HG03060 (cell line): Measurements from ENCODE around the gene SSH2.

Source experiments
- ATAC-seq: cut with Tn5 transposase; IDR thresholded peaks from one replicate; pipeline ENCODE4 v1.9.1; 2021; ENCODE audit warnings: low read depth, moderate number of reproducible peaks; ENCODE audit not compliant: unreplicated experiment

SSH2 gene

GRCh38 chr17:29595107-29595942, 334.7 kb downstream of the SSH2 start:
- no peak for ATAC-seq

DNA sequence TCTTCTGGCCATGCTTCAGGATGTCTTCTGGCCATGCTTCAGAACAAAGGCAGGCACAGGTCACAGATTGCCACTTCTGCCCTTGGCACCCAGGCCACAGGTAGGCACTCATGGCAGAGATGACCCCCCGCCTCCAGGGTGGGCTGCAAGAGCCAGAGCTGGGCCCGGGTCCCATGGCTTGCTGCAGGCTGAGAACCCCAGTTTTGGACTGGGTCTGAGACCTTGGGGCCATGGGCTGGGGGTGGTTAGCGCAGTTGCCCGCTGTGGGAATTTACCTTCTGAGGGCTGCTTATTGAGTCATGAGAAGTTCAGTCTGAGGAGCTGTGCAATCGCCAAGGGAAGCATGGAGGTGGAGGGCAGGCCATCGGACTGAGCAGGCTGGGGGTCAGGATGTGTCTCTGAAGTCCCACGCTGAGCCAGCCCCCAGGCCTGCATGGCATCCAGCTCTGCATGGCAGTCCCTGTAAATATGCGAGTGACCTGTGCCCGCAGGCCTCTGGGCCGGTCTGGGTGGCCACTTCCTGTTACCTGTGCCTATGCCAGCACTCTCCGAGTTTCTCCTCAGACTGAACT, 335.4 kb downstream of the SSH2 start:
- ATAC-seq = no peak

GRCh38 chr17:29593591-29594518, 336.2 kb downstream of the SSH2 start:
- no peak for ATAC-seq

DNA sequence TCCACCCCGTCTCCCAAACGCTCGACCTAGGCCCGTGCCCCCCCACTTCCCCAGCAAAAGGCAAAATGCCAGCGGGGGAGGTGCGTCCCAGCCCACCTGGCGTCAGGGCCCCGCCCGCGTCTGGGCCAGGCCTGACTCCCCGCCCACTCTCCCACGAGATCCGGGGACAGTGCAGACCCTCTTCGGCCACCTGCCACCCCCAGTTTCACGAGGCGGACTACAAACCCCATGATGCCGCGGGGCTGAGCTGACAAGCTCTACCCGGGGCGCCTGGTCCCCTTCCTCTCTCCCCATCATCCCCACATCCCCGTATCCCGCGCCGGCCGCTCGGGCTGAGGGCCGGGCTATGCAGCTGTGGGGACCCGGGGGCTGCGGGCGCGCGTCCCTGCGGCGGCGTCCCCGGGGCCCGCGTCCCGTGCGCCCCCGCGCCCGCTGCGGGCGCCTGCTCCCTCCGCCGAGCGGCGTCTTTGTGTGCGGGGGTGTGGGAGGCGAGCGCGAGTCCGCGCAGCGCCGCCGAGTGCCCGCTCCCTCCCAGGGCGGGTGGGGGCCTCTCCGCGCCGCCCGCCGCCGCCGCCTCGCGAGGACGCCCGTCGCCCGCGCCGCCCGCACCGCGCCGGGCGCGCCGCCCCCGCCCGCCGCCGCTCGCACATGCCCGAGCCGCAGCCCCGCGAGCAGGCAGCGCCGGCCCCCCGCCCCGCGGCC, 337.0 kb downstream of the SSH2 start, which contains the start of gene ANKRD13B:
TSS of gene ANKRD13B (plus strand) at position 283 of the 702 bp plus-strand sequence. CDS start 490 bp downstream, outside the sequence.
- ATAC-seq = no peak

- ATAC-seq = no peak
Observed at GRCh38 chr17:29591737-29592608, 338.1 kb downstream of the SSH2 start.

- no peak for ATAC-seq
Observed at GRCh38 chr17:29591146-29591736, 338.8 kb downstream of the SSH2 start.

DNA sequence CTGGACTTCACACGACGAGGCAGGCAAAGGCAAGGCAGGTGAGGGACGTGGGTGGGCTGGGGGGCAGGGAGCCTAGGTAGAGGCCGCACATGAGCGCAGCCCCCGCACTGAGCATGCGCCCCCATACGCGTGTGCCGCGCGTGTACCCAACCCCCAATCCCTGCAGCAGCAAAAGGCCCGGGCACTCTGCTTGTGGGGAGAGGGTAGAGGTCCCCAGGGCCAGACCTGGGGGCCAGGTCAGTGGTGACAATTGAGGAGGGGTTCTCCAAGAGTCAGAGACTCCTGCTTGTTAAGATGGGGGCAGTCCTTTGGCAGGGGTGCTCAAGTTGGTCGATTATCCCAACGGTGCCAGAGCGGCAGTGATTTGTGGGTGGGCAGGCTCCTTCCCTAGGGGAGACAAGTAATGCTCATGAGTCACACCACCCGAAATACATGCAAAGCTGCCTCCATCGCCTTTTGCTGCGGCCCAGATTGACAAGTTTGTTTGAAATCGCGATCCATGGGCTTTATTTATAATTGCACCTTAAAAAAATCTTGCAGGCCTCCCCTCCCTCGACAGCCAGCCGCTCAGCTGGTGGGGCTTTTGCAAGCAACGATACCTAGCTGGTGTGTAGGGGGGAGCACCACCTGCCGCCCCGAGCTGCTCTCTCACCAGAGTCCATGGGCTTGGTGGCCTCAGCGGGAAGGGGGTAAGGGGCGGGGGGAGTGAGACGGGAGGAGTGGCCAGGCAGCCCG, 339.4 kb downstream of the SSH2 start:
- no peak for ATAC-seq

GRCh38 chr17:29589524-29590410, 340.3 kb downstream of the SSH2 start, which contains the start of gene GIT1:
GIT1 (minus strand) TSS chr17:29589648; CDS start chr17:29589378, 270 bp downstream.
- ATAC-seq = no peak

DNA sequence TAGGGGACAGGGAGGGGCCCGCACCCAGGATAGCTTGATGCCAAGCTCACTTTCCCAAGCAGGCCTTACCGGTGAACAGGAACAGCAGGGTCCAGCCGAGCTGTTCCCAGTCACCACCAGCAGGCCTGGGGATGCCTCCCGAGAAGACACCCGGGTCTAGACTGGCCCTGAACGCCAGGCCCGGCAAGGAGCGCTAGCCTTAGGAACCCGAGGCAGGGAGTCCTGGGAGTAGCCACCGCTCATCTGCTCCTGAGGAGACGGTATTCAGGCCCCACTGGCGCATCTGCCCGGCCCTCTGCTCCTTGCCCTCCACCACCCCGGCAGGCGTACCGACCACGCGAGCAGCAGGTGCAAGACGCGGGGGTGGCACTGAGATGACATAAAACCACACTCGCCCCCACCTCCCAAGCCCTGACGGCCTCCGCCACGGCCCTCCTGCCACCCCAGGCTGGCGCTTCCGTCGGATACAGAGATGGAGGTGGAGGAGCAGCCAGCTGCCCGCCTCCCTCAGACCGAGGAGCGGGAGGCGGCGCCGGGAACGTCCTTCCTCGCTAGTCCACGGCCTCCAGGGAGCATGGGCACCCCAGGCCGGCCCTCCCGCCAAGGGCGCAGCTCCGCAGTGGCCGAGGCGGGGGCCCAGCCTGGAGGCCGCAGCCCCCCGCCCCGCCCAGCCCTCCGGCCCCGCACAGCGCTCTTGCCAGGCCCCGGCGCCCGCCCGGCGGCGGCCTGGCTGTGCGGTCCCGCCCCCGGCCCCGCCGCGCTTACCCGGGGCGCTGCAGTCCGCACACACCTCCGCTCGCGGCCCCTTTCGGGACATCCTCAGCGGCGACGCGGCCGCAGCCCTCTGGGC, 341.2 kb downstream of the SSH2 start:
- no peak for ATAC-seq

DNA sequence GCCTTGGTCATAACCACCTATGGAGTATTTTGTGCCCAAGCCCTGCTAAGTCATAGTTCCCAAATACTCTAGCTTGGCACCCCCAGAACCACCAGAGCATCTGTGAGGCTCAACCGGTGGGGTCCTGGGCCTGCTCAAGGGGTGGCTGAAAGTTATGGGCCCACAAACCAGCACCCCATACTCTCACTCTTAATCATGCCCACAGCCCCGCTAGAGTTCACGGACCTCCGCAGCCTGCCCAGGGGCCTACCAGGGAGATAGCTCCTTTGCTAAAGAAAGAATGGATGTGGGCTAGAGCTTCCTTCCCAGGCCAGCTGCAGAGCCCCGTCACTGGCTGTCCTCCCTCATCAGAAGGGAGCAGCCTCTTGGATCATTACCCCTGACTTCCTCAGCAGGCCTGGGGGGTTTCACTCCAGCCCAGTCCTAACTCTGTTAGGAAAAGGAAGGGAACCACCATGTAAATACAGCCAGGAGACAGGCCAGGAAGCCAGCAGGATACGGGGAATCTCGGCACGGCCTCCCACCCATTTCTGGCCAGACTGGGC, 341.9 kb downstream of the SSH2 start:
- ATAC-seq = no peak

DNA sequence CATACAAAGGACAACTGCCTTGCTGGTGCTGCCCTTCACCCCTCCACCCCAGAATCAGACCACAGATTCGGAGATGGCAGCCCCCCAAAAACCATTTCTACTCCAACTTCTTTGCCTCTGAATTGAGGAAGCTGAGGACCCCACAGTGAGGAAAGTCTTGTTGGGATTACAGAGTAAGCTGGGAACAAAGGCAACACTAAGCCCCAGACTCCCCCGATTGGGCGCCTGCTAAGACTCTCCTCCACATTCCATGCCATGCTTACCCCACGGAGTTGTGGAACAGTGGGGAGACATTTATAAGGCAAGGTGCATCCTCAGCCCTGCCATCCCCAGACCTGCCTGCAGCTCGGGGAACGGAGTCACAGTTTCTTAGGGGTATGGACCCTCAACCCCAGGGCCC, 342.4 kb downstream of the SSH2 start:
- ATAC-seq = no peak

DNA sequence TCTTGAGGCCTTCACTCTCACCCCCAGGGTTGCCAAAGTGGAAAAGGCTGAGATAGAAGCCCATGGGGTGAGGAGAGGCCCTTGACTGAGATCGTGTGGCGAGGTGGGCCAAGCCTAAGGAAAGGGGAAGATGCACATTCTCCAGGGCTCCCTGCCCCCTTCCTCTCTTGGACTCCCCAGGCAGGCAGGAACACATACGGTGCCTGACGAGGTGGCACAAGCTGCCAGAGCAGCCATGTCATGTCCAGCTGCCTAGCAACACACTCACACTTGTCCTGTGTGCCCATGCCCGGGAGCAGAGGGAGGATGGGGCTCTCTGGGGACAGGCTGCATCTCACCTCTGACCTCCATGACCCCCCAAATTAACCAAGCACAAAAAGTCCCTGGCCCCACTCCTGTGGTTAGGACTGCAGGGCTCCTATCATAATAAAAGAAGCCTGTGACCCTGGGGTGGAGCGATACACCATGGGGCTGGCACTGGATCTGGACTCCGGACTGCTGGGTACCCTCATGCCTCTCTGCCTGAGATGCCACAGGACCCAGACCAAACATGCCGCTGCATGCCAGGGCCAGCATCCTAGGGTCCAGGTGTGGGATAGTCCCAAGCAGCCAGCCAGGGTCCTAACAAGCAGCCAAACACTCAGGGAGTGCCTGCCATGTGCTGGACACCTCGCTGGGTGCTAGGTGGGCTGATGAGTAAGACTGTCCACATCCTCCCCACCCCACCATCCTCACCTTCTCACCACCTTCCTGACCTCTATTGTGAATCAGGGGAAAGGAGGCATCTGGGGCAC, 343.2 kb downstream of the SSH2 start:
- no peak for ATAC-seq

- no peak for ATAC-seq
Observed at GRCh38 chr17:29585080-29585751, 344.8 kb downstream of the SSH2 start.

DNA sequence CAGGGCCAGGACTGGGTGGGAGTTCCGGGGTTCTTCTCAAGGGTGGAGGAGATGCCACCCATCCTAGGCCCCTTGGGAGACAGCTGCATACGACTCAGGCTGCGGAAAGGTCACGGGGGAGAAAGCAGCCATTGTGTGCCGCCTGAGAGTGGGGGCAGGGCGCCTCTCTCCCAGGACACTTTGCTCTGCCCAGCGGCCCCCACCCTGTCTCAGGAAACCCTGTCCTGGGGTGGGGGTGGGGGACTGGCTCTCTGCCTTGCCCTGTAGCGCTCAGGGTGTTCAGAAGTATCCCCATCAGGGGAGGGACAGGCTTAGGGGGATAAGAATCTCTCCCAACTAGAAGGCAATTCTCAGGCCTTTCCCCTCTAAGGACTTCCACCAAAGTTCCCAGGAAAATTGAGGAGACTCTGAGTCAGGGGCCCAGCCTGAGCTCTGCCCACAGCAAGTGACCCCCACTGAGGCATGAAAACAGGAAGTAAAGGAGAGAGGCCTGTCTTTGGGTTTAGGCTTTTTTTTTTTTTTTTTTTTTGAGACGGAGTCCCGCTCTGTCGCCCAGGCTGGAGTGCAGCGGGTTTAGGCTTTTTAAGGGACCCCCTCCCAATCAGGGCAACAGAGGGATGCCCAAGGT, 345.5 kb downstream of the SSH2 start:
- ATAC-seq = no peak
